Measurements from ENCODE around the gene TFAP2E.

The TFAP2E gene

DNA sequence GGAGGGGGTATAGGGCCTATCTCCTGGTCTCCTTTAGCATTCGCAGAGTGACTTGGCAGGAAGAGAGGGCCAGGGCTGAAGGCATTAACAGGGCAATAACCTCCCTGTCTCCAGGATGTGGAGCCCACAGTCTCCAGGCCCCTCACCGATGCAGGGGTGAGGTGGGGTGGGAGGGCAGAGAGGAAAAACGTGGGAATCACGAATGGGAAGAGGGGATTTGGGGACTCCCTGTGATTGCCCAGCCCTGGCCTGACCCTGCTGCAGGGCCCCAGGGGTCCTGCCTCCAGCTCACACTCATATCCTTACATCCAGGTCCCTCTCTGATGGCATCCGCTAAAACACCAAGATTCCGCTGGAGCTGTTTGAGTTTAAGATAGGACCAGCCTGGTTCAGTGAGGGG lies 14.6 kb downstream of the TFAP2E start:
- no peak for TF ChIP-seq CEBPB (IDR thresholded peaks at IDR 0.05)
- TF ChIP-seq, protein P1, sequence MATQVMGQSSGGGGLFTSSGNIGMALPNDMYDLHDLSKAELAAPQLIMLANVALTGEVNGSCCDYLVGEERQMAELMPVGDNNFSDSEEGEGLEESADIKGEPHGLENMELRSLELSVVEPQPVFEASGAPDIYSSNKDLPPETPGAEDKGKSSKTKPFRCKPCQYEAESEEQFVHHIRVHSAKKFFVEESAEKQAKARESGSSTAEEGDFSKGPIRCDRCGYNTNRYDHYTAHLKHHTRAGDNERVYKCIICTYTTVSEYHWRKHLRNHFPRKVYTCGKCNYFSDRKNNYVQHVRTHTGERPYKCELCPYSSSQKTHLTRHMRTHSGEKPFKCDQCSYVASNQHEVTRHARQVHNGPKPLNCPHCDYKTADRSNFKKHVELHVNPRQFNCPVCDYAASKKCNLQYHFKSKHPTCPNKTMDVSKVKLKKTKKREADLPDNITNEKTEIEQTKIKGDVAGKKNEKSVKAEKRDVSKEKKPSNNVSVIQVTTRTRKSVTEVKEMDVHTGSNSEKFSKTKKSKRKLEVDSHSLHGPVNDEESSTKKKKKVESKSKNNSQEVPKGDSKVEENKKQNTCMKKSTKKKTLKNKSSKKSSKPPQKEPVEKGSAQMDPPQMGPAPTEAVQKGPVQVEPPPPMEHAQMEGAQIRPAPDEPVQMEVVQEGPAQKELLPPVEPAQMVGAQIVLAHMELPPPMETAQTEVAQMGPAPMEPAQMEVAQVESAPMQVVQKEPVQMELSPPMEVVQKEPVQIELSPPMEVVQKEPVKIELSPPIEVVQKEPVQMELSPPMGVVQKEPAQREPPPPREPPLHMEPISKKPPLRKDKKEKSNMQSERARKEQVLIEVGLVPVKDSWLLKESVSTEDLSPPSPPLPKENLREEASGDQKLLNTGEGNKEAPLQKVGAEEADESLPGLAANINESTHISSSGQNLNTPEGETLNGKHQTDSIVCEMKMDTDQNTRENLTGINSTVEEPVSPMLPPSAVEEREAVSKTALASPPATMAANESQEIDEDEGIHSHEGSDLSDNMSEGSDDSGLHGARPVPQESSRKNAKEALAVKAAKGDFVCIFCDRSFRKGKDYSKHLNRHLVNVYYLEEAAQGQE (IDR thresholded peaks at IDR 0.05; ENCODE audit: low read depth) = no peak
- no peak for TF ChIP-seq FOXM1 (IDR thresholded peaks at IDR 0.05; ENCODE audit: borderline replicate concordance, low read depth)
- no peak for TF ChIP-seq CREB1 (IDR thresholded peaks at IDR 0.05; ENCODE audit: low read depth)
- no peak for TF ChIP-seq TEAD4 (IDR thresholded peaks at IDR 0.05)
- no peak for TF ChIP-seq TAF1 (IDR thresholded peaks at IDR 0.05; ENCODE audit: low read depth)
- TF ChIP-seq, protein P2, sequence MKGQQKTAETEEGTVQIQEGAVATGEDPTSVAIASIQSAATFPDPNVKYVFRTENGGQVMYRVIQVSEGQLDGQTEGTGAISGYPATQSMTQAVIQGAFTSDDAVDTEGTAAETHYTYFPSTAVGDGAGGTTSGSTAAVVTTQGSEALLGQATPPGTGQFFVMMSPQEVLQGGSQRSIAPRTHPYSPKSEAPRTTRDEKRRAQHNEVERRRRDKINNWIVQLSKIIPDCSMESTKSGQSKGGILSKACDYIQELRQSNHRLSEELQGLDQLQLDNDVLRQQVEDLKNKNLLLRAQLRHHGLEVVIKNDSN (IDR thresholded peaks at IDR 0.05) = no peak
- TF ChIP-seq YY1 (IDR thresholded peaks at IDR 0.05; ENCODE audit: low read depth) = no peak
- TF ChIP-seq ZBTB7A (IDR thresholded peaks at IDR 0.05; ENCODE audit: low read depth) = no peak
- no peak for TF ChIP-seq NFIC (IDR thresholded peaks at IDR 0.05)
- TF ChIP-seq, protein P3, sequence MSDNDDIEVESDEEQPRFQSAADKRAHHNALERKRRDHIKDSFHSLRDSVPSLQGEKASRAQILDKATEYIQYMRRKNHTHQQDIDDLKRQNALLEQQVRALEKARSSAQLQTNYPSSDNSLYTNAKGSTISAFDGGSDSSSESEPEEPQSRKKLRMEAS (IDR thresholded peaks at IDR 0.05) = no peak
- no peak for TF ChIP-seq EP300 (IDR thresholded peaks at IDR 0.05; ENCODE audit: borderline replicate concordance)
- TF ChIP-seq EGR1 (IDR thresholded peaks at IDR 0.05) = no peak
- no peak for TF ChIP-seq RAD21 (IDR thresholded peaks at IDR 0.05; ENCODE audit: low read depth)
- TF ChIP-seq TCF12 (IDR thresholded peaks at IDR 0.05; ENCODE audit: low read depth) = no peak

DNA sequence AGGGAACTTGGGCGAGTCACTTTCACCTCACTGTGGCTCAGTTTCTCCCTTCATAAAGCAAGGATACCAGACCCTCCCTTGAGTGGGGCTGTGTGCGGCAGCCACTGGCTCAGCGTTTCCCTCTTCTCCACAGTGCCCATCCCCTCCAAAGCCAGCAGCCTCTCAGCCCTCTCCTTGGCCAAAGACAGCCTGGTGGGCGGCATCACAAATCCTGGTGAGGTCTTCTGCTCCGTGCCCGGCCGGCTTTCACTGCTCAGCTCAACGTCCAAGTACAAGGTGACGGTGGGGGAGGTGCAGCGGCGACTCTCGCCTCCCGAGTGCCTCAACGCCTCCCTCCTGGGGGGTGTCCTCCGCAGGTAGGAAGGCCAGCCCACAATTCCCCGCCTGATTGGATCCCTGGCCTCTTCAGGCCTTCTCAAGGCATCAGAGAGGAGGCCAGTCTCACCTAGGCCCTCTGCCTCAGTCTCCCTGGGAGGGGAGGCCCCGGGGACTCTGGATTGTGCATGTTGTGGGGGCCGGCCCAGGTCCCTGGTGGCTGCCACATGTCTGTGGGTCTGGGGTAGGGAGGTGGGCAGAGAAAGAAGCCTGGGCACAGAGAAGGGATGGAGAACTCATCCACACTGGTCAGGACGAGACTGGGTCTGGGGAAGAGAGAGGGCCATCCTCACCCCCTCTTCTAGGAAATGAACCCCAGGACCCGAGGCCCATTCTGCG lies 15.2 kb downstream of the TFAP2E start:
- TF ChIP-seq, protein P3 (IDR thresholded peaks at IDR 0.05) = no peak
- TF ChIP-seq, protein P2 (IDR thresholded peaks at IDR 0.05) = no peak
- TF ChIP-seq YY1 (IDR thresholded peaks at IDR 0.05; ENCODE audit: low read depth) = no peak
- TF ChIP-seq, protein P1 (IDR thresholded peaks at IDR 0.05; ENCODE audit: low read depth) = no peak

DNA sequence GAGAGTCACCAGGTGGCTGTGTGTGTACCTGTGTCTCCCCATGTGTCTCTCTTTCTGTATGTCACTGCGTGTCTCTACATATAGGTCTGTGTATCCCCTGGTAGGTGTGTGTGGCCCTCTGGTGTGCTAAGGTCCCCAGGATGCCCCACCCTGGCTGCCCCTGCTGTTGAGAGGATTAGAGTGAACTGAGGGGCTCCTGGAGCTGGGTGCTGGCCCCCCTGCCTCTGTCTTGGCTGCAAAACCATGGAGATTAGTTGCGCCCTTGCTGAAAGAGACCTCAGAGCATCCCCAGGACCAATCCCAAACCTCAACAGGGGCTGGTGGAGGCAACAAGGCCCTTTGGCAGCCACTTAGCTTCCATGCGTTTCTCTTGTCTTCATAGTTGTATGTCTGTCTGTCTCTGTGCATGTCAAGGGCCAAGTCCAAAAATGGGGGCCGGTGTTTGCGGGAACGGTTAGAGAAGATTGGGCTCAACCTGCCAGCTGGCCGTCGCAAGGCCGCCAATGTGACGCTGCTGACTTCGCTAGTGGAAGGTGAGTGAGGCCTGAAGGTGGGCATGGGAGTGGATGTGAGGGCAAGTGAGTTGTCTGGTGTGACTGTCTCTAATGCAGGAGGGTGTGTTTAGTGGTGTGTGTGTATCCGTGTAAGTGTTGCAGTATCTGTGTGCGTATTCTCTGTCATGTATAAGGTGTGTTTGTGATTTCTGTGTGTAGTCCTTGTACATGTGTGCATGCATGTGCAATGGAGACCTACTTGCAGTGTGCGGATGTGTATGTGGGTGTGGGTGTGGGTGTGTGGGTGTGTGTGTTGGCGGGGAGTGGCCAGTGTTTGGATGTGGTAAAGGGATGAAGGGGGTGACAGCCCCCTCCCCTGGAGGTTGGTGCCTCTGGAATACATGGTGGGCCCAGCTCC lies 16.7 kb downstream of the TFAP2E start:
- TF ChIP-seq RAD21 (IDR thresholded peaks at IDR 0.05; ENCODE audit: low read depth) (no peak), NFIC (IDR thresholded peaks at IDR 0.05) (no peak), TAF1 (IDR thresholded peaks at IDR 0.05; ENCODE audit: low read depth) (no peak), EP300 (IDR thresholded peaks at IDR 0.05; ENCODE audit: borderline replicate concordance) (no peak), CEBPB (IDR thresholded peaks at IDR 0.05) (no peak)

DNA sequence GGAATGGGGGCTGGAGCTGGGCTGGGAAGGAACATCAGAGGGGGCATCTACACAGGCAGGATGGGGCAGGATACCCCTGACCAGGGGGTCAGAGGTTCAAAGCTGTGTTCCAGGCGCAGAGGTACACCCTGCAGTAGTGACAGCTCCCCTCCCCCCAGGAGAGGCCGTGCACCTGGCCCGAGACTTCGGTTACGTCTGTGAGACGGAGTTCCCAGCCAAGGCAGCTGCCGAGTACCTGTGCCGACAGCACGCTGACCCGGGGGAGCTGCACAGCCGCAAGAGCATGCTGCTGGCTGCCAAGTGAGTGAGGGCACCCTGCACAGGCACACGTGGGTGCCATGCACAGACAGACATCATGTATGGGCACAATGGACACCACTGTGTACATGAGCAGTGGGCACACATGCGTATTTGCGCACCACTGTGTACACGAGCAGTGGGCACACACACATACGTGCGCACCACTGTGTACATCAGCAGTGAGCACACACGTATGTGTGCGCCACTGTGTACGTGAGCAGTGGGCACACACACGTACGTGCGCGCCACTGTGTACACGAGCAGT lies 17.4 kb downstream of the TFAP2E start:
- TF ChIP-seq, protein P2 (IDR thresholded peaks at IDR 0.05) = no peak
- TF ChIP-seq RAD21 (IDR thresholded peaks at IDR 0.05; ENCODE audit: low read depth) (no peak), TEAD4 (IDR thresholded peaks at IDR 0.05) (no peak), CEBPB (IDR thresholded peaks at IDR 0.05) (no peak), CREB1 (IDR thresholded peaks at IDR 0.05; ENCODE audit: low read depth) (no peak), YY1 (IDR thresholded peaks at IDR 0.05; ENCODE audit: low read depth) (no peak), ZBTB7A (IDR thresholded peaks at IDR 0.05; ENCODE audit: low read depth) (no peak), NFIC (IDR thresholded peaks at IDR 0.05) (no peak), TAF1 (IDR thresholded peaks at IDR 0.05; ENCODE audit: low read depth) (no peak), TCF12 (IDR thresholded peaks at IDR 0.05; ENCODE audit: low read depth) (no peak), FOXM1 (IDR thresholded peaks at IDR 0.05; ENCODE audit: borderline replicate concordance, low read depth) (no peak), EGR1 (IDR thresholded peaks at IDR 0.05) (no peak), EP300 (IDR thresholded peaks at IDR 0.05; ENCODE audit: borderline replicate concordance) (no peak)
- TF ChIP-seq, protein P1 (IDR thresholded peaks at IDR 0.05; ENCODE audit: low read depth) = no peak
- TF ChIP-seq, protein P3 (IDR thresholded peaks at IDR 0.05) = no peak

Measured in Ishikawa (cell line).